DOHH2 (cell line): ENCODE results near the gene BRD2.

ENCODE experiments used
- EZH2phosphoT487 ChIP-seq: fragments of 200-600 bp; sonication (generic); IDR thresholded peaks from 2 replicates; pipeline ENCODE4 v1.6.1; 2017; ENCODE audit warnings: borderline replicate concordance, mild to moderate bottlenecking, antibody characterized with exemption, low read length, moderate library complexity, mixed read lengths
- TF ChIP-seq, protein P1 (sequence below): fragments of 200-600 bp; sonication (generic); IDR thresholded peaks from one replicate; pipeline ENCODE4 v1.5.1; 2014; ENCODE audit warnings: antibody characterized with exemption, mild to moderate bottlenecking, low read depth, low read length; ENCODE audit not compliant: poor library complexity, severe bottlenecking

DNA sequence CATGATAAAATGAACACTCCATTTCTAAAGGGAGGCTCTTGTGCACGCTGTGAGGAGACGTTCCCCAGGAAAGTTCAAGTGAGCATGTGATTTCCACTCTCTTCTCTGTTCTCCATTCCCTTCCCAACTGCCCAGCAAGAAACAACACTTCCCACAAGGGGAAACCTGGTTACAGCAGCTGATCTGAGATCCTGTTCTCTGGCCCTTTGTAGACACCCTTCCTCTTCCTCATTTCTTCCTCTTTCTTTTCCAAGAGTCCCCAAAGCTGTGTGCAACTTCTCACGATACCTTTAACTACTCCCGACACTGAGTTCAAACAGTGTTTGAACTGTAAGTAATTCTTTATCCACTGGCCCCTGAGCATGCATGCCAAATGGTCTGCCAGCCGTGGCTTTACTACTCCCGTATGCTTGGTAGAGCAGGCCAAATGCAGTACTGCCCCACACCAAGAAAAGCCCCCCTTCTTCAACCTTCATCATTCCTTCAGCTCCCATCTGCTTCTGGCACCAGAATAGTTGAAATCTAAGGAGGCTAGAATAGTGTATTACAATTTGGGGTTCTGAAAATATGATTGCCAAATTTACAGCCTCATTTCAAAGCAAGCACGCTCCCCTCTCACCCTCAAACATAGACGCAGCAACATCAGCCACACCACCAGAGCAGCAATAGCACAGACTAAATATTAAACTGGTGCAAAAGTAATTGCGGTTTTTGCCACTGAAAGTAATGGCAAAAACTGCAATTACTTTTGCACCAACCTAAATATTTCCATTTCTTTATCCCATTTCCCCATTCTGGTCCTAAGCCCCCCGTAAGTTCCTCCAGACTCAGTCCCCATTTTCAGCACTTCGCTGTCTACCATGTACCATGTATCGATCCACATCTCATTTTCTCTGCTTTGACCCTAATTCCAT, 31.9 kb upstream of the BRD2 start:
- TF ChIP-seq EZH2phosphoT487: no peak
- TF ChIP-seq, protein P1, sequence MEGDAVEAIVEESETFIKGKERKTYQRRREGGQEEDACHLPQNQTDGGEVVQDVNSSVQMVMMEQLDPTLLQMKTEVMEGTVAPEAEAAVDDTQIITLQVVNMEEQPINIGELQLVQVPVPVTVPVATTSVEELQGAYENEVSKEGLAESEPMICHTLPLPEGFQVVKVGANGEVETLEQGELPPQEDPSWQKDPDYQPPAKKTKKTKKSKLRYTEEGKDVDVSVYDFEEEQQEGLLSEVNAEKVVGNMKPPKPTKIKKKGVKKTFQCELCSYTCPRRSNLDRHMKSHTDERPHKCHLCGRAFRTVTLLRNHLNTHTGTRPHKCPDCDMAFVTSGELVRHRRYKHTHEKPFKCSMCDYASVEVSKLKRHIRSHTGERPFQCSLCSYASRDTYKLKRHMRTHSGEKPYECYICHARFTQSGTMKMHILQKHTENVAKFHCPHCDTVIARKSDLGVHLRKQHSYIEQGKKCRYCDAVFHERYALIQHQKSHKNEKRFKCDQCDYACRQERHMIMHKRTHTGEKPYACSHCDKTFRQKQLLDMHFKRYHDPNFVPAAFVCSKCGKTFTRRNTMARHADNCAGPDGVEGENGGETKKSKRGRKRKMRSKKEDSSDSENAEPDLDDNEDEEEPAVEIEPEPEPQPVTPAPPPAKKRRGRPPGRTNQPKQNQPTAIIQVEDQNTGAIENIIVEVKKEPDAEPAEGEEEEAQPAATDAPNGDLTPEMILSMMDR: no peak
